ENCODE measurements around the gene SLC27A4. TPM values are rescaled to one million over a fixed set of nuclear protein-coding genes. Genes with fewer than 3 reads are reported as not detected.

SLC27A4 gene
- 35.9 to 47.8 TPM (median 45.7 TPM) in 5 replicates for total RNA-seq (2022; extraction: Qiagen RNA extraction)

GRCh38 chr9:128339761-128340690 lies at the start of gene SLC27A4:
Gene SLC27A4 (plus strand): TSS chr9:128340527. CDS start chr9:128343133, 2,606 bp downstream.

DNA sequence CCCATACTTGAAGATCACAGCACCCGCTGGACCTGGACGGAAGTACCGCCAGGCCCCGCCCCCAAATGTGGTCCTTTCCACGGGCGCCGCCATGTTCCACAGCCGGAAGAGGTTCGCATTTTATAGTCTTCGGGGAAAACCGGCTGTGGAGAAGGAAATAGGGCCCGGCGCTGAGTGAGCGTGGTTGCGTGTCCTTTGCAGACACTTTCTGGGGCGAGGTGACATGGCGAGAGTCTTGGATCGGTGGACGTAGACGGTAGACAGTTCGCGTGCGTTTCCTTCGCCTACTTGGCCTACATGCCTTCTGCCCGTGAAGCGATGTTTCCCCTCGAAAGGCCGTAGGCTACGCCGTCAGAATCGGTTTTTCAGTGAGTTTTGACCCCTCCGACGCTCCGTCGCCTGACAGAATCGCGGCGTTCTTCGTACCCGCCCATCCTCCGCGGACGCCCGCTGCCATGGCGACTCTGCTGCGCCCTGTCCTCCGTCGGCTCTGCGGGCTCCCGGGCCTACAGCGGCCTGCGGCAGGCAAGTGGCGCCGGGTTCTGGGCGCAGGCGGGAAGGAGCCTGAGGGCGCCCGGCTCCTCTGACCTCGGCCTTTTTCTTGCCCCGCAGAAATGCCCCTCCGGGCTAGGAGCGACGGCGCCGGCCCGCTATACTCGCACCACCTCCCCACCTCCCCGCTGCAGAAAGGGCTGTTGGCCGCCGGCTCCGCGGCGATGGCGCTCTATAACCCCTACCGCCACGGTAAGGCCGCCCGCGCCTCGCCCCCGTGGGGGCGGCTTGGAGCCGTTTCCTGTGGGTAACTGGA lies 17.7 kb upstream of the SLC27A4 start, which contains the start of the genes COQ4 and TRUB2:
TSS of gene COQ4 (plus strand) at position 436 of the 808 bp plus-strand sequence. CDS start at position 456, 20 bp downstream.
TSS of gene TRUB2 (minus strand) at position 44 of the 808 bp plus-strand sequence. CDS start at position 5, 39 bp downstream.

GRCh38 chr9:128370752-128371629 lies 30.7 kb downstream of the SLC27A4 start, which contains the start of gene URM1:
Gene URM1 (plus strand): TSS chr9:128371374. CDS start chr9:128371381, 7 bp downstream.

Other genes starting within 250 kb of the SLC27A4 start
- 71.6 to 105 TPM (median 99.3 TPM) in 5 replicates for gene PTGES2, start 212.8 kb upstream of the SLC27A4 start, total RNA-seq (2022; extraction: Qiagen RNA extraction)
- gene LCN2, start 191.1 kb upstream of the SLC27A4 start, total RNA-seq (2022; extraction: Qiagen RNA extraction), result 2.7 to 5.2 TPM (median 4.3 TPM) in 5 replicates
- gene BBLN, start 180.3 kb upstream of the SLC27A4 start, total RNA-seq (2022; extraction: Qiagen RNA extraction), result 43.1 to 66.3 TPM (median 62.6 TPM) in 5 replicates
- 67.7 to 95.1 TPM (median 82.4 TPM) in 5 replicates for gene CIZ1, start 149.0 kb upstream of the SLC27A4 start, total RNA-seq (2022; extraction: Qiagen RNA extraction)
- gene DNM1, start 137.1 kb upstream of the SLC27A4 start, total RNA-seq (2022; extraction: Qiagen RNA extraction), result 77.9 to 94.3 TPM (median 86.7 TPM) in 5 replicates
- gene GOLGA2, start 64.5 kb upstream of the SLC27A4 start, total RNA-seq (2022; extraction: Qiagen RNA extraction), result 38.8 to 52.8 TPM (median 45.6 TPM) in 5 replicates
- 38.9 to 45.9 TPM (median 42.0 TPM) in 5 replicates for gene SWI5, start 64.3 kb upstream of the SLC27A4 start, total RNA-seq (2022; extraction: Qiagen RNA extraction)
- gene TRUB2, start 18.1 kb upstream of the SLC27A4 start, total RNA-seq (2022; extraction: Qiagen RNA extraction), result 42.8 to 49.8 TPM (median 46.5 TPM) in 5 replicates
- 52.3 to 65.2 TPM (median 57.5 TPM) in 5 replicates for gene COQ4, start 17.7 kb upstream of the SLC27A4 start, total RNA-seq (2022; extraction: Qiagen RNA extraction)
- 64.2 to 87.6 TPM (median 81.7 TPM) in 5 replicates for gene URM1, start 30.8 kb downstream of the SLC27A4 start, total RNA-seq (2022; extraction: Qiagen RNA extraction)
- 34.2 to 38.7 TPM (median 35.6 TPM) in 5 replicates for gene CERCAM, start 80.3 kb downstream of the SLC27A4 start, total RNA-seq (2022; extraction: Qiagen RNA extraction)
- gene ODF2, start 115.5 kb downstream of the SLC27A4 start, total RNA-seq (2022; extraction: Qiagen RNA extraction), result 24.7 to 27.7 TPM (median 25.2 TPM) in 5 replicates
- 26.5 to 30.1 TPM (median 29.1 TPM) in 5 replicates for gene GLE1, start 164.2 kb downstream of the SLC27A4 start, total RNA-seq (2022; extraction: Qiagen RNA extraction)
- 134 to 158 TPM (median 150 TPM) in 5 replicates for gene SPTAN1, start 212.1 kb downstream of the SLC27A4 start, total RNA-seq (2022; extraction: Qiagen RNA extraction)